Mononuclear cell (primary cell): Measurements from ENCODE around the gene PARL. TPM values are rescaled to one million over a fixed set of nuclear protein-coding genes. Genes with fewer than 3 reads are reported as not detected.

ENCODE experiments used
- H3K27me3 ChIP-seq: 2 replicates; pipeline ENCODE4 v1.6.0; 2011; ENCODE audit warnings: low read length, control low read depth; ENCODE audit not compliant: insufficient read depth
- H3K4me1 ChIP-seq: 2 replicates; pipeline ENCODE4 v1.5.1; 2011; ENCODE audit warnings: mild to moderate bottlenecking, low read length, control low read depth; ENCODE audit not compliant: insufficient read depth
- H3K4me3 ChIP-seq: 2 replicates; pipeline ENCODE4 v1.5.1; 2011; ENCODE audit warnings: mild to moderate bottlenecking, low read length, moderate library complexity
- H3K9me3 ChIP-seq: 2 replicates; pipeline ENCODE4 v1.5.1; 2011; ENCODE audit warnings: low read depth, mild to moderate bottlenecking, control low read depth, low read length
- total RNA-seq: library from RNA; depleted of rRNA; stranded (reverse); fragments of >200 nt; gene quantifications from one replicate; pipeline ENCODE4 v1.2.3, GENCODE V29; 2012

The PARL gene
- total RNA-seq, 1 donor, result 41.1 TPM

- no peak overlapping the region for H3K4me3 ChIP-seq
- H3K4me1 ChIP-seq, result peaks cover 72% of the 10 kb centered on the region
- H3K27me3 ChIP-seq, result no peaks in the 10 kb centered on the region
- no peaks in the 10 kb centered on the region for H3K9me3 ChIP-seq
Measured at GRCh38 chr3:183779896-183780465, 104.7 kb downstream of the PARL start.

Other genes starting within 250 kb of the PARL start
- 242 TPM for gene KLHL24, start 249.3 kb downstream of the PARL start, total RNA-seq
- gene YEATS2, start 187.1 kb downstream of the PARL start, total RNA-seq, result 17.0 TPM
- 3.8 TPM for gene MAP6D1, start 59.3 kb downstream of the PARL start, total RNA-seq
- 6.5 TPM for gene ABCC5, start 133.0 kb upstream of the PARL start, total RNA-seq
- not detected for gene HTR3D, start 146.9 kb upstream of the PARL start, total RNA-seq
- gene HTR3C, start 168.2 kb upstream of the PARL start, total RNA-seq, result not detected
- not detected for gene HTR3E, start 212.2 kb upstream of the PARL start, total RNA-seq